ENCODE data around the gene HDDC3.

Gene HDDC3

DNA sequence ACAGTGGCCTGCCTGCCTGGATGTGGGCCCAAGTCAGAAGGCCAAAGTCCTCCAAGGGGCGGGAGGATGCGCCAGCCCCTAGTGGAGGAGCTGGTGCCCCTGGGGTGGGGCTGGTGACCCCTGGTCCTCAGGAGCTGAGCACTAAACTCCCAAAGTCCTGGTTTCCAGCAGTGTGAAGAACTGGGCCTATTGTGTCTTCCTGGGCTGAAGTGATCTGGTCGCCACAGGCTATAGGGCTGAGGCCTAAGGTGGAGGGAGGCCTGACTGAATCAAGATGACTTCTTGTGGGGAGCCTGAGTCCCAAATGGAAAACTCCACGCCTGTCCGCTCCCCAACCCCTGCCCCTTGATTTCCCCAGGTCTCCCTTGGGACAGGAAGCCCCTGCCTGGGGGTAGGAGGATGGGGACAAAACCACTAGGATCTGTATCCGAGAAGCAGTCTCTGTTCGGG, 48.8 kb downstream of the HDDC3 start:
- no peak for DNase-seq
- in situ Hi-C loops (cut with MboI; ENCODE audit: low pct_unique_long_range_greater_than_20kb, low sequenced_read_pairs) = loop anchor here (25.0 kb wide), 1 partner anchor 246 kb away; no protein-coding TSS in a partner anchor

DNA sequence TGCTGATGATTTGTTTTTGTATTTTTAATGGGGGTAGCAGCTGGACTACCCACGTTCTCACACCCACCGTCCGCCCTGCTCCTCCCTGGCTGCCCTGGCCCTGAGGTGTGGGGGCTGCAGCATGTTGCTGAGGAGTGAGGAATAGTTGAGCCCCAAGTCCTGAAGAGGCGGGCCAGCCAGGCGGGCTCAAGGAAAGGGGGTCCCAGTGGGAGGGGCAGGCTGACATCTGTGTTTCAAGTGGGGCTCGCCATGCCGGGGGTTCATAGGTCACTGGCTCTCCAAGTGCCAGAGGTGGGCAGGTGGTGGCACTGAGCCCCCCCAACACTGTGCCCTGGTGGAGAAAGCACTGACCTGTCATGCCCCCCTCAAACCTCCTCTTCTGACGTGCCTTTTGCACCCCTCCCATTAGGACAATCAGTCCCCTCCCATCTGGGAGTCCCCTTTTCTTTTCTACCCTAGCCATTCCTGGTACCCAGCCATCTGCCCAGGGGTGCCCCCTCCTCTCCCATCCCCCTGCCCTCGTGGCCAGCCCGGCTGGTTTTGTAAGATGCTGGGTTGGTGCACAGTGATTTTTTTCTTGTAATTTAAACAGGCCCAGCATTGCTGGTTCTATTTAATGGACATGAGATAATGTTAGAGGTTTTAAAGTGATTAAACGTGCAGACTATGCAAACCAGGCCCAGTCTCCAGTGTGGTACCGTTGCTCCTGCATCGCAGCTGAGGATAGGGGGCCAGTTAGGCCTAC, 49.4 kb downstream of the HDDC3 start:
- in situ Hi-C loops (cut with MboI; ENCODE audit: low pct_unique_long_range_greater_than_20kb, low sequenced_read_pairs) = loop anchor here (25.0 kb wide), 1 partner anchor 246 kb away; no protein-coding TSS in a partner anchor
- DNase-seq = no peak

DNA sequence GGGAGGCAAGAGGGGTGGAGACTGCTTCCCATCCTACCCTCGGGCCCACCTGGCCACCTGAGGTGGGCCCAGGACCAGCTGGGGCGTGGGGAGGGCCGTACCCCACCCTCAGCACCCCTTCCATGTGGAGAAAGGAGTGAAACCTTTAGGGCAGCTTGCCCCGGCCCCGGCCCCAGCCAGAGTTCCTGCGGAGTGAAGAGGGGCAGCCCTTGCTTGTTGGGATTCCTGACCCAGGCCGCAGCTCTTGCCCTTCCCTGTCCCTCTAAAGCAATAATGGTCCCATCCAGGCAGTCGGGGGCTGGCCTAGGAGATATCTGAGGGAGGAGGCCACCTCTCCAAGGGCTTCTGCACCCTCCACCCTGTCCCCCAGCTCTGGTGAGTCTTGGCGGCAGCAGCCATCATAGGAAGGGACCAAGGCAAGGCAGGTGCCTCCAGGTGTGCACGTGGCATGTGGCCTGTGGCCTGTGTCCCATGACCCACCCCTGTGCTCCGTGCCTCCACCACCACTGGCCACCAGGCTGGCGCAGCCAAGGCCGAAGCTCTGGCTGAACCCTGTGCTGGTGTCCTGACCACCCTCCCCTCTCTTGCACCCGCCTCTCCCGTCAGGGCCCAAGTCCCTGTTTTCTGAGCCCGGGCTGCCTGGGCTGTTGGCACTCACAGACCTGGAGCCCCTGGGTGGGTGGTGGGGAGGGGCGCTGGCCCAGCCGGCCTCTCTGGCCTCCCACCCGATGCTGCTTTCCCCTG, 50.2 kb downstream of the HDDC3 start:
- in situ Hi-C loops (cut with MboI; ENCODE audit: low pct_unique_long_range_greater_than_20kb, low sequenced_read_pairs) = loop anchor here (25.0 kb wide), 1 partner anchor 245 kb away; no protein-coding TSS in a partner anchor
- no peak for DNase-seq

DNA sequence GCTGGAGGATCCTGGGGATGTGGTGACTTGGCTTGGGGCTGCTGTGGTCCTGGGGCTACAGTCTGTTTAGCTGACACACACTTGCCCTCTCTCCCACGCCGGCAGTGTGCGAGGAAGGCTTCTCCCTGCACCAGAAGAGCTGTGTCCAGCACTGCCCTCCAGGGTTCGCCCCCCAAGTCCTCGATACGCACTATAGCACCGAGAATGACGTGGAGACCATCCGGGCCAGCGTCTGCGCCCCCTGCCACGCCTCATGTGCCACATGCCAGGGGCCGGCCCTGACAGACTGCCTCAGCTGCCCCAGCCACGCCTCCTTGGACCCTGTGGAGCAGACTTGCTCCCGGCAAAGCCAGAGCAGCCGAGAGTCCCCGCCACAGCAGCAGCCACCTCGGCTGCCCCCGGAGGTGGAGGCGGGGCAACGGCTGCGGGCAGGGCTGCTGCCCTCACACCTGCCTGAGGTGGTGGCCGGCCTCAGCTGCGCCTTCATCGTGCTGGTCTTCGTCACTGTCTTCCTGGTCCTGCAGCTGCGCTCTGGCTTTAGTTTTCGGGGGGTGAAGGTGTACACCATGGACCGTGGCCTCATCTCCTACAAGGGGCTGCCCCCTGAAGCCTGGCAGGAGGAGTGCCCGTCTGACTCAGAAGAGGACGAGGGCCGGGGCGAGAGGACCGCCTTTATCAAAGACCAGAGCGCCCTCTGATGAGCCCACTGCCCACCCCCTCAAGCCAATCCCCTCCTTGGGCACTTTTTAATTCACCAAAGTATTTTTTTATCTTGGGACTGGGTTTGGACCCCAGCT, 51.0 kb downstream of the HDDC3 start:
- no peak for DNase-seq
- in situ Hi-C loops (cut with MboI; ENCODE audit: low pct_unique_long_range_greater_than_20kb, low sequenced_read_pairs) = loop anchor here (25.0 kb wide), 1 partner anchor 244 kb away; no protein-coding TSS in a partner anchor

- no peak for DNase-seq
- in situ Hi-C loops (cut with MboI; ENCODE audit: low pct_unique_long_range_greater_than_20kb, low sequenced_read_pairs) = loop anchor here (25.0 kb wide), 1 partner anchor 243 kb away; no protein-coding TSS in a partner anchor
These were observed 51.8 kb downstream of the HDDC3 start for GRCh38 chr15:90880381-90881145.

Measured in KBM-7 (cell line).